ENCODE results near the gene PLCL2. TPM values are rescaled to one million over a fixed set of nuclear protein-coding genes. Genes with fewer than 3 reads are reported as not detected.
A peak's percentile ranks its signal among the peaks of the same experiment; 100 is the strongest.

The PLCL2 gene
- total RNA-seq, 1 donor from 2014 or later = 26.4 TPM

DNA sequence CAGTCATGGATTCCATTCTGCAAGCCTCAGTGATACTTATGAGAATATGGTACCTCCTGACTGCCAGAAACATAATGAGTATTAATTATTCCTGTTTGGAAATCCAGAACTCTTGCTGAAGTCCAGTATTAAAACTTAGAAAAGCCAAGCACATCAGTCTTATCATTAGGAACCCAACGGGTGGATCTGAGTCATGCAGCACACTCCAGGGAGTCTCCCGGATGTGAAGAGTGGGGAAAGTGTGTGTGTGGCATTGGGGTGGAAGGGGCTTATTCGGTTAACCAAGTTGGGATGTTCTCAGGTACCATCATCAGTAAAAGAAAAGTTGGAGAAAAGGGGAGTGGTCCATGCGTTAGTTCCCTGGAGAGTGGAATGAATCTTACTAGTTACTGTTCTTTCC lies 181.1 kb downstream of the PLCL2 start:
- Mint-ChIP-seq H3K27me3 (ENCODE audit: insufficient read depth, low read depth) (peaks cover 2% of the 10 kb centered on the region), H3K4me1 (peaks cover 9% of the 10 kb centered on the region), H3K27ac (no peak overlapping the region)

DNA sequence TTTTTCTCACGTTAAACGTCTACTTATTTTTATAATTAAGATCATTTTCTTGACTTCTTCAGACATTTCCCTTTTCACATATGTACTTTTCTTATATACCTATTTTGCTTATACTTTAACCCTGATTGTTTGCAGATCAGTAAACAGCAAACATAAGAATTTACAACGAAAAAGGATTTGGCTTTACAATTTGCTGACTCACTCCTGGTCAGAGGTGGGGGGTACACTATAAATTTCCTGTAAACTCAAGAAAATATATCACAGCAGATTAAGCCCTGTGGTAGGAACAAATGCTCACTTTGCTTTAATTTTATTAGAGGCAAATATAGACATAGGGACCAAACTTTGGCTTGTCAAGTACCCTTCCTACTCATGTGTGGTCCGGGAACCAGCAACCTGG lies 185.0 kb downstream of the PLCL2 start:
- H3K27ac Mint-ChIP-seq = no peak overlapping the region
- H3K4me1 Mint-ChIP-seq = peaks cover 7% of the 10 kb centered on the region
- no peaks in the 10 kb centered on the region for H3K36me3 ChIP-seq
- H3K9ac ChIP-seq = no peak overlapping the region
- H2AFZ ChIP-seq (replicated peaks) = no peak overlapping the region
- no peaks in the 10 kb centered on the region for H3K9me3 ChIP-seq (ENCODE audit: low read depth)
- no peaks in the 10 kb centered on the region for H3K79me2 ChIP-seq (ENCODE audit: low read depth)
- no peaks in the 10 kb centered on the region for H3K36me3 Mint-ChIP-seq
- peaks cover 2% of the 10 kb centered on the region for H3K27me3 Mint-ChIP-seq (ENCODE audit: insufficient read depth, low read depth)
- no peaks in the 10 kb centered on the region for H3K27me3 ChIP-seq
- no peak for DNase-seq (ENCODE audit: low spot score)
- no peak overlapping the region for H3K4me3 ChIP-seq
- H3K27ac ChIP-seq = no peak overlapping the region
- no peaks in the 10 kb centered on the region for H4K20me1 ChIP-seq (ENCODE audit: low read depth)
- no peak overlapping the region for H3K4me2 ChIP-seq
- H3K9me3 Mint-ChIP-seq = no peaks in the 10 kb centered on the region
- peaks cover 8% of the 10 kb centered on the region for H3K4me1 ChIP-seq
- H3K4me3 Mint-ChIP-seq = no peak overlapping the region
- H3F3A ChIP-seq (ENCODE audit: low read depth) = no peaks in the 10 kb centered on the region
- TF ChIP-seq, protein P1, sequence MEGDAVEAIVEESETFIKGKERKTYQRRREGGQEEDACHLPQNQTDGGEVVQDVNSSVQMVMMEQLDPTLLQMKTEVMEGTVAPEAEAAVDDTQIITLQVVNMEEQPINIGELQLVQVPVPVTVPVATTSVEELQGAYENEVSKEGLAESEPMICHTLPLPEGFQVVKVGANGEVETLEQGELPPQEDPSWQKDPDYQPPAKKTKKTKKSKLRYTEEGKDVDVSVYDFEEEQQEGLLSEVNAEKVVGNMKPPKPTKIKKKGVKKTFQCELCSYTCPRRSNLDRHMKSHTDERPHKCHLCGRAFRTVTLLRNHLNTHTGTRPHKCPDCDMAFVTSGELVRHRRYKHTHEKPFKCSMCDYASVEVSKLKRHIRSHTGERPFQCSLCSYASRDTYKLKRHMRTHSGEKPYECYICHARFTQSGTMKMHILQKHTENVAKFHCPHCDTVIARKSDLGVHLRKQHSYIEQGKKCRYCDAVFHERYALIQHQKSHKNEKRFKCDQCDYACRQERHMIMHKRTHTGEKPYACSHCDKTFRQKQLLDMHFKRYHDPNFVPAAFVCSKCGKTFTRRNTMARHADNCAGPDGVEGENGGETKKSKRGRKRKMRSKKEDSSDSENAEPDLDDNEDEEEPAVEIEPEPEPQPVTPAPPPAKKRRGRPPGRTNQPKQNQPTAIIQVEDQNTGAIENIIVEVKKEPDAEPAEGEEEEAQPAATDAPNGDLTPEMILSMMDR (IDR thresholded peaks at IDR 0.05) = no peak
- no peak for TF ChIP-seq EZH2 (IDR thresholded peaks at IDR 0.05)
- TF ChIP-seq EZH2phosphoT487 (IDR thresholded peaks at IDR 0.05) = no peak

More for the DNA sequence above, 181.1 kb downstream of the PLCL2 start:
- Histone ChIP-seq H3K9ac (no peak overlapping the region), H3K9me3 (ENCODE audit: low read depth) (no peaks in the 10 kb centered on the region), H2AFZ (replicated peaks) (no peak overlapping the region), H4K20me1 (ENCODE audit: low read depth) (no peaks in the 10 kb centered on the region), H3K36me3 (no peaks in the 10 kb centered on the region), H3F3A (ENCODE audit: low read depth) (no peaks in the 10 kb centered on the region), H3K27ac (no peak overlapping the region), H3K4me1 (peaks cover 8% of the 10 kb centered on the region), H3K79me2 (ENCODE audit: low read depth) (no peaks in the 10 kb centered on the region), H3K4me2 (no peak overlapping the region), H3K27me3 (no peaks in the 10 kb centered on the region), H3K4me3 (no peak overlapping the region)
- Mint-ChIP-seq H3K36me3 (no peaks in the 10 kb centered on the region), H3K4me3 (no peak overlapping the region), H3K9me3 (no peaks in the 10 kb centered on the region)
- DNase-seq (ENCODE audit: low spot score) = no peak
- no peak for TF ChIP-seq EZH2 (IDR thresholded peaks at IDR 0.05)
- TF ChIP-seq, protein P1 (IDR thresholded peaks at IDR 0.05) = no peak
- no peak for TF ChIP-seq EZH2phosphoT487 (IDR thresholded peaks at IDR 0.05)

DNA sequence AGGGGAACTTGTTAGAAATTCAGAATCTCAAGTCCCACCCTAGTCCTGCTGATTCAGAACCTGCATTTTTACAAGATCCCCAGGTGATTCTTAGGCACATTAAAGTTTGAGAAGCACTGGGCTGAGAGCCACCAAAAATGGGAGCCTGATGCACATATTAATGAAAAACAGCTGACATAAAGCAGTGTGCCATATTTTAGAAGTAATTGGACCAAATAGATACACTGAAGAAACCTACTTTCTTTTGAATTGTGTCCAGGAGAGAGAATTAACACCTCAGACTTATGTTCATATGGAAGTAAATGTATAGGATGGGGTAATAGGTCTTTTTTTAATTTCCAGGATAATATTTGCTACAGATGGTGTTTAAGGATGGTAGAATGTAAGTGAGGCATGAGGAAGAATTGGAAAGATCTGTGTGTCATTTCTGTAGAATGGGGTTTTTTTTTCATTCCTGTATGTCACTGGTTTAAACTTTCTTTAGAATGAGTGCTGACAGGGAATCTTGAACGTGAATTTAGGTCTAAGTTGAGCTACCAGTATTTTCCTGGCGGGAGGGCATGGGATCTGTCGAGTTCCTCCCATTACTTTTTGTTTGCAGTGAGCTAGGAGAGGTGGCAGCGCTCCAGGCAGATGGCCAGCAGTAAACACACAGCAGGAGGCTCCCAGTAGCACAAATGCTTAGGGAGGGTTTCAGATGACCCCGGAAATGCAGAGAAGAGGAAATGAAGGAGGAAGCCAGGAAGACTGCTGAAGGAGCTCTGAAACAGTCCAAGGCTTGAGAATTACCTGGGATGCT lies 185.6 kb downstream of the PLCL2 start:
- H3K27me3 ChIP-seq = no peaks in the 10 kb centered on the region
- H3K4me1 Mint-ChIP-seq = peaks cover 7% of the 10 kb centered on the region
- H3K9me3 ChIP-seq (ENCODE audit: low read depth) = no peaks in the 10 kb centered on the region
- H3K27me3 Mint-ChIP-seq (ENCODE audit: insufficient read depth, low read depth) = peaks cover 2% of the 10 kb centered on the region
- no peaks in the 10 kb centered on the region for H3K36me3 ChIP-seq
- peak overlapping the region; percentile 9 for H3K27ac Mint-ChIP-seq
- TF ChIP-seq EZH2 (IDR thresholded peaks at IDR 0.05) (no peak), EZH2phosphoT487 (IDR thresholded peaks at IDR 0.05) (no peak)
- TF ChIP-seq, protein P1 (IDR thresholded peaks at IDR 0.05) = no peak
- H3K4me3 Mint-ChIP-seq = no peak overlapping the region
- no peak overlapping the region for H3K4me2 ChIP-seq
- no peak overlapping the region for H2AFZ ChIP-seq (replicated peaks)
- peak; percentile 31 for DNase-seq (ENCODE audit: low spot score)
- H4K20me1 ChIP-seq (ENCODE audit: low read depth) = no peaks in the 10 kb centered on the region
- no peaks in the 10 kb centered on the region for H3K79me2 ChIP-seq (ENCODE audit: low read depth)
- H3K27ac ChIP-seq = no peak overlapping the region
- no peaks in the 10 kb centered on the region for H3K9me3 Mint-ChIP-seq
- no peaks in the 10 kb centered on the region for H3F3A ChIP-seq (ENCODE audit: low read depth)
- no peaks in the 10 kb centered on the region for H3K36me3 Mint-ChIP-seq
- peaks cover 8% of the 10 kb centered on the region for H3K4me1 ChIP-seq
- no peak overlapping the region for H3K4me3 ChIP-seq
- H3K9ac ChIP-seq = no peak overlapping the region
